HG03045 (cell line): ENCODE results near the gene ATAD3A.
A peak's percentile ranks its signal among the peaks of the same experiment; 100 is the strongest.
"Not testable (repeated sequence)": the region's sequence is repeated elsewhere in the genome, so short reads cannot be mapped to it uniquely, and the experiment has no call there.

Experiments
- ATAC-seq: cut with Tn5 transposase; IDR thresholded peaks from one replicate; pipeline ENCODE4 v1.9.1; 2021; ENCODE audit warnings: mild to moderate bottlenecking, moderate library complexity; ENCODE audit not compliant: unreplicated experiment

ATAD3A gene

DNA sequence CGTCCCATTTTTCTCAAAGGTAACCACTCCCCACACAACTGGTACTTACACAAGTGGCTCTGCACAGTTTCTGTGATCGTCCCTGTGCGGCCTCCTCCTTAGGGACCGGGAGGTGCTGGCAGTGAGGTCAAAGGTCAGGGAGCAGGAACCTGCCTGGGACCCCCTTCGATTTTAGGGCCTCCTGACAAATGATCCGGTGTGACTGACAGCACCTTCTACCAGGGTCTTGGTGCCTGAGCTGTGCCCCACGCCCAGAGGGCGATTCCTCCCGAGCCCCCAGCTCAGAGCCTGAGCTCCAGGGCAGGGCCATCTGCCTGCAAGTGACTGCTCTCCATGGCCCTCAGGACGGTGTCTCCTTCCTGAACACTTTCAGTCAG, 40.3 kb downstream of the ATAD3A start:
- no peak for ATAC-seq

DNA sequence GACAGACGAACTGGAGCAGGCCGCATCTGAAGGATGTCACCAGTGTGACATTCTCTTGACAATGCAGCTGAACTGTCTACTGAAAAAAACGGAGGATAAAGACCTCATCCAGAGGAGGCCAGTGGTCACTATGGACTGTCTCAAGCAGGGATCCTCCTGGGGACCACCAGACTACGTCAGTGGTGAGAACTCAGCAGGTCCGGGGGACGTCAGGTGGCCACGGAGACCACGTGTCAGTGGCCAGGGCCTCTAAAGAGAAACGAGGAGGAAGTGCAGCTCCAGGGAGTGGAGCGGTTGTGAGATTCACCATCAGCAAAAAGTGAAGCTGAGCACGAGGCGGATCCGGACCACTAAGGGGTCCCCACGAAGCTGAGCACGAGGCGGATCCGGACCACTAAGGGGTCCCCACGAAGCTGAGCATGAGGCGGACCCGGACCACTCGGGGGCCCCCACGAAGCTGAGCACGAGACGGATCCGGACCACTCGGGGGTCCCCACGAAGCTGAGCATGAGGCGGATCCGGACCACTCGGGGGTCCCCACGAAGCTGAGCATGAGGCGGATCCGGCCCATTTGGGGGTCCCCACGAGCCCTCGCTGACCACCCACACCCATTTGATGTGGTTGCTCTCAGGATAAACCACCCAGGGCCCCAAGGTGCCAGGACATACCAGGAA, 42.0 kb downstream of the ATAD3A start:
- no peak for ATAC-seq

DNA sequence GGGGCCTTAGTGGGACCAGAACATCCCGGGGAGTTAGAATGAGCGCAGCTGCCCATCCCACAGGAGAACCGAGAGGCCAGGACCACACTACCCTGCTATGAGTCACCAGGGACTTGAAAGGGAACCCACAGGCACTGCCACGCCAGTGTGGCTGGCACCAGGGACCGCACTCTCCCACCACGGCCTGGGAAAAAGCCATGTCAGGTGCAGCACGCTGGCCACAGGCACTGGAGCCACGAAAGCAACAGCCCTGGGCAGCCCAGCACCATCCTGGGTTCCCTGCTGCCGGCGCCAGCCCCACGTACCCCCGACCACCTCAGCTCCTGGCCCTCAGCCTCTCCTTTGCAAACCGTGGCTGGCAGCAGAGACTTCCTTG, 42.6 kb downstream of the ATAD3A start:
- no peak for ATAC-seq

DNA sequence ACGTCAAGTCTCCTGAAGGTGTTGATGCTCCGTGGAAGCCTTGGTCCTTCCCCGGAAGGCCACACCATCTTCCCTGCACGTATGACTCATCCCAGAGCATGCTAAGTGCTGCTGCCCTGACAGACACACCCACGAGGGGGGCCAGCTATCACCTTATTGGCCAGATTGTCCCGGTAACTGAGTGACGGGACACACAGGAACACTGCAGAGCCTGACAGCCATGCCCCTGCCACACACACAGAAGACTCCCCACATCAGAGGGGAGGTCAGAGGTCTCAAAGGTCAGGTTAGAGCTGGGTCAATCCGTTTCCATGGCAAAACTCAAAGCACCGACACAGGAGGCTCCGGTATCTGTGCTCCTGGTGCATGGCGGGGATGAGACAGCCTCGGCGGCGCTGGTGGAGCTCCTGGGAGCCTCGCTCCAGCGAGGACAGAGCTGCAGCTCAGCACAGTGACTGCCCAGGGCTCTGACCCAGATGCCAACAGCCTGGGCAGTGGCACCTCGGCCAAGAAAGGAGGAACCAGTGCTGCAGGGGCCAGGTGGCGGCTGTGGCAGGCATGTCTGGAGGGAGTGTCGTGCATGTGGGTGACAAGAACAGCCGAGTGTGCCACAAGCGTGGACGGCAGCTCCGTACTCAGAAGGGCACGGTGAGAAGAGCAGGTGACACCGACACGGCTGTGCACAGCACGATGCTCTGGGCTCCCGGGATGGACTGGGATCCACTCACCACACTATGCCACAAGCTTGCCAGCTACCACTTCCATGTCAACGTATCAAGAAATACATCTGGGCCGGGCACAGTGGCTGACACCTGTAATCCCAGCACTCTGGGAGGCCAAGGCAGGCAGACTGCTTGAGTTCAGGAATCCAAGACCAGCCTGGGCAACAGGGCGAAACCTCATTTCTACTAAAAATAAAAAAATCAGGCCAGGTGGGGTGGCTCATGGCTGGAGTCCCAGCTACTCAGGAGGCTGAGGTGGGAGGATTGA, 43.3 kb downstream of the ATAD3A start:
- ATAC-seq, result no peak

DNA sequence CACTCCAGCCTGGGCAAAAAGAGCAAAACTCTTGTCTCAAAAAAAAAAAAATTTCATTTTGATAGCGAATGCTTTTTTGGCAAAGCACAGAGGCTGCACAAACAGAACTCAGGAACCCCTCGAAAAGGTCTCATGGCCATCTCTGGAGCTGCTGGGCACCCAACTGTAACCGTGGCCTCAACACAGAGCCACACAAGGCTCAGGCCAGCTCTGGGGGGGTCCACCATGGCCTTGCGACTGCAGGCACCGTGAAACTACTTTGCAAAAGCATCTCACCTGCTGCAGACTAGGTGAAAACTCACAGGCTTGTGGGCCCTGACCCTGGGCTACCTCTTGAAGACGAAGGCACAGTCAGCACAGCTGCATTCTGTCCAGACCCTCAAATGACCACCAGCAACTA, 44.5 kb downstream of the ATAD3A start:
- ATAC-seq, result no peak

- ATAC-seq, result not testable (repeated sequence)
These were observed 45.0 kb downstream of the ATAD3A start for GRCh38 chr1:1556961-1557360.

DNA sequence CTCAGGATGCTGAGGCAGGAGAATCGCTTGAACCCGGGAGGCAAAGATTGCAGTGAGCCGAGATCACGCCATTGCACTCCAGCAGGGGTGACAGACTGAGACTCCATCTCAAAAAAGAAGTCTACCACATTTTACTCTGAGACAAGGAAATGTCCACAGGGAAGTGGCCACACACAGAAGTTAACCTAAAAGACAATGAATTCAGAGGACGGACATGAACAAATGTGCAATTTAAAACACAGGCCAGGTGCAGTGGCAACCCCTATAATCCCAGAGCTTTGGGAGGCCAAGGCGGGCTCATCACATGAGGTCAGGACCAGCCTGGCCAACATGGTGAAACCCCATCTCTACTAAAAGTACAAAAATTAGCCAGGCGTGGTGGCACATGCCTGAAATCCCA, 45.7 kb downstream of the ATAD3A start:
- not testable (repeated sequence) for ATAC-seq

- no peak for ATAC-seq
These were observed 46.6 kb downstream of the ATAD3A start for GRCh38 chr1:1558591-1558990.

- no peak for ATAC-seq
These were observed 47.1 kb downstream of the ATAD3A start for GRCh38 chr1:1559066-1559465.

GRCh38 chr1:1560178-1560577, 48.2 kb downstream of the ATAD3A start:
- no peak for ATAC-seq

GRCh38 chr1:1561801-1562470, 50.0 kb downstream of the ATAD3A start:
- no peak for ATAC-seq

DNA sequence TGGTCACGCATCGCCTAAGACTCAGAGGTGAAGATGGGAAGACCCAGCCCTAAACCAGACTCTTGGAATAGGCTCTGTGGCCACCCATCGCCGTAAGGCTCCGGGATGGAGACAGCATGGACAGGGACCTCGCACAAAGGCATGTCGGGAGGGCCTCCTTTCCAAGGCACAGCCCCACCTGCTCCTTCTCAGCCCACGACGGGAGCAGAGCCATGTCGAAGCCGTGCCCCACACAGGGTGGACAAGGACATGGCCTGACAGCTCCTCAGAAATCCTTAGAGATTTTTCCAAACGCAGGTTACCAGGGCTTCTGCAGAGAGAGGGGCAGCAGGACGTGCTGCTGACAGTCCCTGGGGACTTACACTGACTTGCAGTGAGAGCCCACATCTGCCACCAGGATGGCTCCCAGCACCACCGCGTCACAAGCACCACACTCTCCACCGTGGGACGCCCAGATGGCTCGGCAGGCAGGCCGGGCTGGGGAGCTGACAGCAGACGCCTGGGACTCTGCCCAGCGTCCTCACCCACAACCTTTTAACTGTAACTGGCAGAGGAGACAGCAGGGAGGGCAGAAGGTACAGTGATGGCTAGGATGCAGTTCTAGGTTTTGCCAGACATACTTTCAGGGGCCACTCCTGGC, 50.7 kb downstream of the ATAD3A start:
- ATAC-seq, result no peak

- no peak for ATAC-seq
These were observed 51.7 kb downstream of the ATAD3A start for GRCh38 chr1:1563688-1564087.

GRCh38 chr1:1564268-1564667, 52.3 kb downstream of the ATAD3A start:
- no peak for ATAC-seq

DNA sequence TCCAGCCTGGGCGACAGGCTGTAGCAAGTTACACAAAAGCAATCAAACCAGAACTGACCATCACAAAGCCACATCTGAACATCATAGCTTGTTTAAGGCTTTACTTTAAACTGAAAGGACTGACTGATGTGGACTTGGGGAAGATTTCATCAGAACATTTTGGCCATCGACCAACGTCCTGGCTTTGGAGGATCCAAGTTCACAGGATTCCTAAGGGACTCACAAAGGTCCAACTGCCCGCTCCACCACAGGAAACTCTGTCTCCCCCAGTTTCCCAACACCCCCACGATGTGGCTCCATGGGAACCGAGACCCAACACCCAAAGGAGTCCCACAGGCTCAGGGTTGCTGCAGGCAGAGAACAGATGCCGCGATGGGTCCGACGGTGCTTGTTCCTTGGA, 53.4 kb downstream of the ATAD3A start:
- no peak for ATAC-seq

DNA sequence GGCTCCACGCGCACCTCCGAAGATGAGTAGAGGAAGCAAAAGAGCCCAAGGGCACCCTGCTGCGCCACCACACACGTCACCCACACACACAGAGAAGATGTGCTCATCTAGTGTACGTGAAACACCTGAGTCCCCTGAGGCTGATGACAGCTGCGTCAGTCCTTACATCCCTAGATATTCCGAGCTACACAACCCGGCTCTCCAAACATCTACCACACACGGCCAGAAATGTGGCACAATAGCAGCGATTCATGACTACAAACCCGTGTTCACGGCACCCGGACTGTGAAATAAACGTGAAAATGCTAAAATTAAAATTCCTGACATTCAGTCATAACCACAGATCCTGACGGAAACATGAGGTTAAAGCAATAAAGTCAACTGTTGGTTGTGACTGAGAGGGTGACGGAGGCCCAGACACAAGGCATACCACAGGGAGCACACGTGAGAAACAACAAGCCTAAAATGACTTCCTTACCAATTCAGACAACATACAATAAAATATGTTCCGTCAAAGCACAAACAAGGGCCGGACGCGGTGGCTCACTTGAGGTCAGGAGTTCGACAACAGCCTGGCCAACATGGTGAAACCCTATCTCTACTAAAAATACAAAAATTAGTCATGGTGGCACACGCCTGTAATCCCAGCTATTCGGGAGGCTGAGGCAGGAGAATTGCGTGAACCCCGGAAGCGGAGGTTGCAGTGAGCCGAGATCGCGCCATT, 55.4 kb downstream of the ATAD3A start:
- no peak for ATAC-seq

- no peak for ATAC-seq
These were observed 55.9 kb downstream of the ATAD3A start for GRCh38 chr1:1567891-1568291.

DNA sequence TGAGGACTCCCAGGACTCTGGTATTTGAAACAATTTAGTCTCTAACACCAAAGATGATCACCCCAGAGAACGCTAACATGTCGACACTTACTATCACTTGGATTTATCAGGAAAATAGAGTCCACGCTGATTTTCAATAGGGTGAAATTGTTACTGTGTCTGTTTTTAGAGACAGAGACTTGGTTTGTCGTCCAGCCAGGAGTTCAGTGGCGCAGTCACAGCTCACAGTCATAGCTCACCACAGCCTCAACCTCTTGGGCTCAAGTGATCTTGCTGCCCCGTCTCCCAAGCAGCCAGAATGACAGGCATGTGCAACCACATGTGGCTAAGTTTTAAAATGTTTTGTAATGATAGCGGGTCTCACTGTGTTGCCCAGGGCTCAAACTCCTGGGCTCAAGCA, 57.4 kb downstream of the ATAD3A start:
- ATAC-seq, result no peak

DNA sequence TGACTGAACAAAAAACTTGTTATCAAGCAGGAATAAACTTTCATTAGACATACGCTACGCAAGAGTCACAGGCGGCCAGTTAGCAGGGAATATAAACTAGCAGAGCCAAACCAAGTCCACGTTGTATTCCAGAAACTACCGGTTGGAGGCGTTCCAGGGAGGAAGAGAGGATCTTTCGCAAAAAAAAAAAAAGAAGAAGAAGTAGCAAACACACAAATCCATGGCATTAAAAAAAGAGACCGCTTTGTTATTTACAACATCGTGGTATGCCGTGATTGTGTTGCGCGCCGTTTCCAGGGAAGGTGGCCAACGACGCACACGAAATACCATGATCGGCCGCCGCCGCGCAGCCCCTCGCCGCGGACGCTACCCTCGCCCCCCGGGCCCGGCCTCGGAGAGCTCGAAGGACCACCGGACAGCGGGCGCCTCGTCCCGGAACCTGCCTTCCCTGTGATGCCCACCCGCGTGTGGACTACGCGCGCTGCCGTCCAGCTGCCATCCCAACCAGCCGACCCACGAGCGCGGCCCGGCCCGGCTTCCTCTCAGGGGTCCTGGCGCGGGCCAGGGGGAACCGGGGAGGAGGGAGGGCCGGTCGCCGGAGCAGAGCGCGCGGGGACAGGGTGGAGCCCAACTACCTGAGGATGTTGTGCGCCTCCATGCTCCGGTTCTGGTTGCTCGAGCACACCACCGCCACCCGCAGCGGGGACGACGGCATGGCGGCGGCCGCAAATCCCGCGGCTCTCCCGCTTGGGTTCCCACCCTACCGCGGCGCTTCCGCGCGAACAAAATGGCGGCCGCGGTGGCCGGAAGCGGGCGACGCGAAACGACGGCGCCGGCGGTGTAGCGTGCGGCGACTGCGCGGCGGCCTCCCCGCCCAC, 62.1 kb downstream of the ATAD3A start:
- peak; percentile 62 for ATAC-seq
